Activated CD8-positive, alpha-beta memory T cell treated with anti-CD3 and anti-CD28 coated beads, Interleukin-2, amount 50 U/mL, for 4 hours (primary cell): ENCODE measurements around the gene MYT1.
"Not testable (repeated sequence)": the region's sequence is repeated elsewhere in the genome, so short reads cannot be mapped to it uniquely, and the experiment has no call there.

ENCODE experiments used
- DNase-seq: peaks from one replicate; pipeline ENCODE4 v3.0.0-alpha.2; 2020

MYT1 gene

GRCh38 chr20:64280460-64280843, 116.2 kb downstream of the MYT1 start:
- no peak for DNase-seq

DNA sequence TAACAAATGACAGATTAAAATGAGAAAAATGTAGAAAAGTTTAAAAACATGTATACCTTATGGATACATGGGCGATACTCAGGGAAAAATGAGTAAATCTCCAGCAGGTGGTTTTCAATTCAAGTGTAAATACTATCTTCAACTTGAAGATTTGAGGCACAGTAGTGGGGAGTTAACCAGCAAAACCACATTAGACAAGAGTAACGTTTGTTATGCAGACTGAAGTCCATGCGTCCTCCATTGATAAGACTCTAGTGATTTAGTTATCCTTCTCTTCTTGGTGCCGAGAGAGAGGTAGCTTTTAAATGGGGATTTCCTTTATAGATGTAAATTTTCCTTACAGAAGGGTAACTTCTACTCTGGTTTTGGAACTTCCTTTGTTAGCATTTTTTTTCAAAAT, 119.4 kb downstream of the MYT1 start:
- DNase-seq = no peak

GRCh38 chr20:64285579-64286446, 121.6 kb downstream of the MYT1 start:
- DNase-seq = peak; percentile 61

DNA sequence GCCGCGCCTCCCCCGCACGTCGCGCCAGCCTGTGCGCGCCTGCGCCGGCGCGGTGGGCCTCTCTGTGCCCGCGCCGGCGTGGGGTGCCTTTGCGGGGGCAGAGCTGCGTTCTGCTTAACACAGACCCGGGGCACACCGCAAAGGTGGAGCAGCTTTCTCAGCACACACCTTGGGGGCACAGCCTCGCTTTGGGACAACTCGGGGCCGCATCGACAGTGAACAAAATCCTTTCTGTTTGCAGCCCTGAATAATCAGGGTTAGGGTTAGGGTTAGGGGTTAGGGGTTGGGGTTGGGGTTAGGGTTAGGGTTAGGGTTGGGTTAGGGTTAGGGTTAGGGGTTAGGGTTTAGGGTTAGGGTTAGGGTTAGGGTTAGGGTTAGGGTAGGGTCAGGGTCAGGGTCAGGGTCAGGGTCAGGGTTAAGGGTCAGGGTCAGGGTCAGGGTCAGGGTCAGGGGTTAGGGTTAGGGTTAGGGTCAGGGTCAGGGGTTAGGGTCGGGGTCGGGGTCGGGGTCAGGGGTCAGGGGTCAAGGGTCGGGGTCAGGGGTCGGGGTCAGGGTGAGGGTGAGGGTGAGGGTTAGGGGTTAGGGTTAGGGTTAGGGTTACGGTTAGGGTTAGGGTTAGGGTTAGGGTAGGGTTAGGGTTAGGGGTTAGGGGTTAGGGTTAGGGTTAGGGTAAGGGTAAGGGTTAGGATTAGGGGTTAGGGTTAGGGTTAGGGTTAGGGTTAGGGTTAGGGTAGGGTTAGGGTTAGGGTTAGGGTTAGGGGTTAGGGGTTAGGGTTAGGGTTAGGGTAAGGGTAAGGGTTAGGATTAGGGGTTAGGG, 122.4 kb downstream of the MYT1 start:
- DNase-seq = not testable (repeated sequence)

GRCh38 chr20:64287264-64287590, 123.0 kb downstream of the MYT1 start:
- not testable (repeated sequence) for DNase-seq
